Activated naive CD4-positive, alpha-beta T cell treated with Interleukin-2 at 50 U/mL for 16 hours (primary cell): ENCODE results near the gene SPEF1.

Source experiments
- DNase-seq: peaks from one replicate; pipeline ENCODE4 v3.0.0-alpha.2; 2020

The SPEF1 gene

DNA sequence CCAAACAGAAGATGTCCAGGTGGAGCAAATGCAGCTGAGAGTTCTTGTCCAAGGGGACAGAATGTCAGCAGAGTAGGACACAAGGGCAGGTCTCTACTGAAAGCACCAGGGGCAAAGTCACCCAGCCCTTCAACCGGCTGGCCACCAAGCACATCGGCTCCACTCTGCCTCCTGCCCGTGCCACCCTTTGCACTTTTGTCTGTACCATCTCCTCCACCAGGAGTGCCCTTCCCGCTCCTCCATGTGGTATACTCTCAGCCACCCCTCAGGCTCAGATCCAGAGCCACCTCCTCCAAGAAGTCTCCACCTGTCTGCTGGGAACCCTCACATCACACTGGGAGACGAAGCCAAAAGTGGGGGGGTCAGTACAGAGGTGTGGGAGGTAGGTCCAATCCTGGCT lies 52.9 kb downstream of the SPEF1 start:
- no peak for DNase-seq
